Mucosa of descending colon (tissue), 3 donors: ENCODE results near the gene PLXNA4. TPM values are rescaled to one million over a fixed set of nuclear protein-coding genes. Genes with fewer than 3 reads are reported as not detected.

Experiments
- ATAC-seq: fragments of 200-7000 bp; cut with Tn5 transposase; one replicate; pipeline ENCODE4 v1.9.1; 2020; ENCODE audit warnings: mild to moderate bottlenecking, moderate library complexity
- DNase-seq, 3 donors: peaks; one replicate each; pipeline ENCODE4 v3.0.0-alpha.2; 2020
- H3K36me3 ChIP-seq: fragments of 200-600 bp; one replicate; pipeline ENCODE4 v1.8.0; 2021; ENCODE audit warnings: low read depth, mild to moderate bottlenecking
- H3K4me1 ChIP-seq: fragments of 200-600 bp; one replicate; pipeline ENCODE4 v1.8.0; 2021; ENCODE audit warnings: low read depth, mild to moderate bottlenecking
- H3K4me3 ChIP-seq: fragments of 200-600 bp; one replicate; pipeline ENCODE4 v1.8.0; 2021; ENCODE audit warnings: mild to moderate bottlenecking
- H3K9me3 ChIP-seq: fragments of 200-600 bp; one replicate; pipeline ENCODE4 v1.8.0; 2021; ENCODE audit warnings: mild to moderate bottlenecking
- intact Hi-C, 2 donors: fragments of 100-400 bp; cut with DNase I in 1 of 2; cut with micrococcal nuclease in 1 of 2; formaldehyde crosslinking; loops; one replicate each; pipeline versions ENCODE4 v1.11.0 to v1.11.1; 2022; cut with DNase I, micrococcal nuclease
- total RNA-seq, 3 donors: library from RNA; stranded (reverse); fragmentation: NEBNext Ultra II Directional in 2 of 3; extraction: Animal tissue kit (Norgen Biotek cat#: 25700) in 2 of 3; gene quantifications; one replicate each; pipeline versions ENCODE4 v1.2.1 to v1.2.4, GENCODE V29; 2021 to 2023
- TF ChIP-seq, protein P1 (sequence below): fragments of 200-600 bp; IDR thresholded peaks from one replicate; pipeline ENCODE4 v1.8.0; 2022; ENCODE audit warnings: antibody characterized with exemption, mild to moderate bottlenecking
- donor health status: DM: no; HTN: no; CAD: no; lungs with moderate emphysema.
- donor health status: DM: no; HTN: no; CAD: no.
- donor health status: DM: no; HTN: yes; CAD: no.

Gene PLXNA4
- total RNA-seq, 3 donors from 2014 or later = 0.78 to 3.5 (median 2.7) TPM

GRCh38 chr7:132503415-132503814 is 72.9 kb downstream of the PLXNA4 start:
- Histone ChIP-seq H3K4me3 (no peak overlapping the region), H3K4me1 (no peaks in the 10 kb centered on the region), H3K36me3 (no peaks in the 10 kb centered on the region), H3K9me3 (no peaks in the 10 kb centered on the region)
- DNase-seq (no peak), ATAC-seq (no peak)
- TF ChIP-seq, protein P1, sequence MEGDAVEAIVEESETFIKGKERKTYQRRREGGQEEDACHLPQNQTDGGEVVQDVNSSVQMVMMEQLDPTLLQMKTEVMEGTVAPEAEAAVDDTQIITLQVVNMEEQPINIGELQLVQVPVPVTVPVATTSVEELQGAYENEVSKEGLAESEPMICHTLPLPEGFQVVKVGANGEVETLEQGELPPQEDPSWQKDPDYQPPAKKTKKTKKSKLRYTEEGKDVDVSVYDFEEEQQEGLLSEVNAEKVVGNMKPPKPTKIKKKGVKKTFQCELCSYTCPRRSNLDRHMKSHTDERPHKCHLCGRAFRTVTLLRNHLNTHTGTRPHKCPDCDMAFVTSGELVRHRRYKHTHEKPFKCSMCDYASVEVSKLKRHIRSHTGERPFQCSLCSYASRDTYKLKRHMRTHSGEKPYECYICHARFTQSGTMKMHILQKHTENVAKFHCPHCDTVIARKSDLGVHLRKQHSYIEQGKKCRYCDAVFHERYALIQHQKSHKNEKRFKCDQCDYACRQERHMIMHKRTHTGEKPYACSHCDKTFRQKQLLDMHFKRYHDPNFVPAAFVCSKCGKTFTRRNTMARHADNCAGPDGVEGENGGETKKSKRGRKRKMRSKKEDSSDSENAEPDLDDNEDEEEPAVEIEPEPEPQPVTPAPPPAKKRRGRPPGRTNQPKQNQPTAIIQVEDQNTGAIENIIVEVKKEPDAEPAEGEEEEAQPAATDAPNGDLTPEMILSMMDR = no peak
- intact Hi-C loops = no loop called here

GRCh38 chr7:132501956-132502355 is 74.3 kb downstream of the PLXNA4 start:
- no peak for DNase-seq
- Histone ChIP-seq H3K4me3 (no peak overlapping the region), H3K36me3 (no peaks in the 10 kb centered on the region), H3K4me1 (no peaks in the 10 kb centered on the region), H3K9me3 (no peaks in the 10 kb centered on the region)
- intact Hi-C loops = no loop called here
- ATAC-seq = no peak
- TF ChIP-seq, protein P1 = no peak

DNA sequence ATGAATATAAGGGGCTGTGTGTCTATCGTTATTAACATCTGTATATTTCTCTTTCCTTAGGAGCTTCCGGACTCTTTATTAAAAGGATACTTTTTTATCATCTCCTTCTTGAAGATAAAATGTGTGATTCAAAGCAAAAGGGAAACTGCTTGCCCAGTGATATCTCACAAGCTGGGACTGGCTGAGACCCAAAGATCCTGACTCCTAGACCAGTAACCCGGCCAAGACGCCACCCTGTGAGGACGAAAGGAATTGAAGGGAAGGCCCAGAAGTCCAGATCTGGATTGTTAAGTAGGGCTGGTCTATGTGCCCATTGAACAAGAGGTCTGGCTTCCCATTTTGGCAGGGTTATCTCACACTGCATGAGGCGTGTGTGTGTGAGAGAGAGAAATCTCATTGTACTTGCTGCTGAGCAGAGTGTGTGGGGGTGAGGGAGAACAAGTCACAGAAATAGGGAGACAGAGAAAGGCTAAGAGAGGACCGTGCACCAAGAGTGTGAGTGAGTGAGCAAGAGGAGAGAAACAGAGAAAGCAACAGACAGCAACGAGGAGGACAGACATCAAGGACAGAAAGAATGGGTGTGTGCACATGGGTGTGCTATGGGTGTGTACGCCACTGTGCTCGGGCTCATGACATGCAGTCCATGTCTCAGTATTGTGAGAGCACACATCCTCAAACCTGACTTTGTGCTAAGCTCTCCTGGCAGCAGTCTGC is 75.4 kb downstream of the PLXNA4 start:
- peak in 1 of 3 donors; percentile 42 for DNase-seq

GRCh38 chr7:132499487-132499886 is 76.8 kb downstream of the PLXNA4 start:
- Histone ChIP-seq H3K36me3 (no peaks in the 10 kb centered on the region), H3K4me3 (no peak overlapping the region), H3K9me3 (no peaks in the 10 kb centered on the region), H3K4me1 (no peaks in the 10 kb centered on the region)
- no peak for DNase-seq
- TF ChIP-seq, protein P1 = no peak
- no peak for ATAC-seq
- intact Hi-C loops = loop anchor here in 1 of 2 donors (10.0 kb wide), 1 partner anchor 175 kb away; no protein-coding TSS in a partner anchor

More for the DNA sequence above, 75.4 kb downstream of the PLXNA4 start:
- Histone ChIP-seq H3K4me3 (no peak overlapping the region), H3K9me3 (no peaks in the 10 kb centered on the region), H3K4me1 (no peaks in the 10 kb centered on the region), H3K36me3 (no peaks in the 10 kb centered on the region)
- TF ChIP-seq, protein P1 = no peak
- intact Hi-C loops = no loop called here
- peak; percentile 45 for ATAC-seq

DNA sequence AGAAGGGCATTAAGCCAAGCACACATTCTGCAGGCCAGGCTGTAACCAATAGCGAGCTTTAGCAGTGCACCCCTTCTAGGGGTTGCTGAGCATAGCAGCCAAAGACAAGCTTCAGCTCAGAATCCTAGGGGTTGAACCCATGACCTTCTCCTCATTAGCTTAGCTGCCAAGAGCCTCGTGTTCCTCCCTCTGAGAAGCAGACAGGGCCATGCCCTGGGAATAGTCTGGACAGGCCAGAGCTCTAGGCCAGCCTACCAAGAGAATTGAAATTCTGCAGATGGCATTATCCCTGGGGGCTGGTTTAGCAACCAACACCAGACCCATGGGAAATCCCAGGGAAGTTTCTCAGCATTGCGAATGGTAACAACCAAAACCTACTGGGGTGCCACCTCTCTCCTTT is 77.2 kb downstream of the PLXNA4 start:
- Histone ChIP-seq H3K4me1 (no peaks in the 10 kb centered on the region), H3K36me3 (no peaks in the 10 kb centered on the region), H3K4me3 (no peak overlapping the region), H3K9me3 (no peaks in the 10 kb centered on the region)
- no peak for DNase-seq
- intact Hi-C loops = loop anchor here in 1 of 2 donors (10.0 kb wide), 1 partner anchor 174 kb away; no protein-coding TSS in a partner anchor
- ATAC-seq = no peak
- TF ChIP-seq, protein P1 = no peak
